SK-N-SH treated with all-trans-retinoic acid at 6 μM for 48 hours (cell line): ENCODE data around the gene C11orf52.
"Not testable (repeated sequence)": the region's sequence is repeated elsewhere in the genome, so short reads cannot be mapped to it uniquely, and the experiment has no call there.

Source experiments
- ATAC-seq: fragments of 200-7000 bp; cut with Tn5 transposase; 3 replicates; pipeline ENCODE4 v1.9.1; 2020; ENCODE audit warnings: mild to moderate bottlenecking, moderate library complexity
- ARNTL ChIP-seq: fragments of 450-650 bp; formaldehyde crosslinking; IDR thresholded peaks from 2 replicates; pipeline ENCODE4 v1.5.0; 2020; ENCODE audit warnings: low read depth, mild to moderate bottlenecking, moderate library complexity, borderline replicate concordance
- BACH2 ChIP-seq: fragments of 250-450 bp; sonication (Bioruptor Pico); IDR thresholded peaks from 2 replicates; pipeline ENCODE4 v1.9.0; 2021; ENCODE audit warnings: mild to moderate bottlenecking, borderline replicate concordance
- CSDC2 ChIP-seq: fragments of 250-450 bp; sonication (Bioruptor Pico); IDR thresholded peaks from 2 replicates; pipeline ENCODE4 v1.5.0; 2020; ENCODE audit warnings: mild to moderate bottlenecking, moderate library complexity
- CSRNP3 ChIP-seq: fragments of 250-450 bp; sonication (Bioruptor Pico); IDR thresholded peaks from 2 replicates; pipeline ENCODE4 v1.5.1; 2021; ENCODE audit warnings: mild to moderate bottlenecking, moderate library complexity
- GLIS3 ChIP-seq: fragments of 250-450 bp; sonication (Bioruptor Pico); IDR thresholded peaks from 2 replicates; pipeline ENCODE4 v1.5.0; 2020; ENCODE audit warnings: mild to moderate bottlenecking, moderate library complexity
- ISL1 ChIP-seq: fragments of 250-450 bp; sonication (Bioruptor Pico); IDR thresholded peaks from 2 replicates; pipeline ENCODE4 v2.1.2; 2022; ENCODE audit warnings: mild to moderate bottlenecking, moderate library complexity
- OSR1 ChIP-seq: fragments of 250-450 bp; sonication (Bioruptor Pico); IDR thresholded peaks from 2 replicates; pipeline ENCODE4 v1.8.0; 2022; ENCODE audit warnings: moderate library complexity, mild to moderate bottlenecking, inconsistent platforms
- PATZ1 ChIP-seq: fragments of 250-450 bp; sonication (Bioruptor Pico); IDR thresholded peaks from 2 replicates; pipeline ENCODE4 v1.8.0; 2020; ENCODE audit warnings: mild to moderate bottlenecking, moderate library complexity, borderline replicate concordance
- RARB ChIP-seq: fragments of 250-450 bp; sonication (Bioruptor Pico); IDR thresholded peaks from 2 replicates; pipeline ENCODE4 v1.8.0; 2021; ENCODE audit warnings: mild to moderate bottlenecking, moderate library complexity
- TCF4 ChIP-seq: fragments of 250-450 bp; sonication (Bioruptor Pico); IDR thresholded peaks from 2 replicates; pipeline ENCODE4 v1.8.0; 2021; ENCODE audit warnings: mild to moderate bottlenecking, moderate library complexity, borderline replicate concordance
- TOX ChIP-seq: fragments of 250-450 bp; sonication (Bioruptor Pico); IDR thresholded peaks from 2 replicates; pipeline ENCODE4 v1.8.0; 2021; ENCODE audit warnings: mild to moderate bottlenecking, moderate library complexity, borderline replicate concordance
- TSHZ2 ChIP-seq: fragments of 250-450 bp; sonication (Bioruptor Pico); IDR thresholded peaks from 2 replicates; pipeline ENCODE4 v1.5.0; 2020; ENCODE audit warnings: mild to moderate bottlenecking, moderate library complexity
- ZC3H10 ChIP-seq: fragments of 250-450 bp; sonication (Bioruptor Pico); IDR thresholded peaks from 2 replicates; pipeline ENCODE4 v1.5.1; 2021; ENCODE audit warnings: mild to moderate bottlenecking, moderate library complexity
- ZFP30 ChIP-seq: fragments of 450-650 bp; formaldehyde crosslinking; IDR thresholded peaks from 2 replicates; pipeline ENCODE4 v1.5.0; 2022; ENCODE audit warnings: mild to moderate bottlenecking, moderate library complexity
- ZNF565 ChIP-seq: fragments of 450-650 bp; formaldehyde crosslinking; conservative IDR thresholded peaks from 2 replicates; pipeline ENCODE4 v1.5.0; 2020; ENCODE audit warnings: low read depth, mild to moderate bottlenecking, moderate library complexity
- ZNF8 ChIP-seq: fragments of 450-650 bp; formaldehyde crosslinking; IDR thresholded peaks from 2 replicates; pipeline ENCODE4 v1.5.0; 2020; ENCODE audit warnings: mild to moderate bottlenecking, moderate library complexity
- TF ChIP-seq, protein P1 (sequence below): fragments of 250-450 bp; sonication (Bioruptor Pico); IDR thresholded peaks from 2 replicates; pipeline ENCODE4 v1.8.0; 2021; ENCODE audit warnings: low read depth, mild to moderate bottlenecking, moderate library complexity, borderline replicate concordance
- TF ChIP-seq, protein P2 (sequence below): fragments of 250-450 bp; sonication (Bioruptor Pico); IDR thresholded peaks from 2 replicates; pipeline ENCODE4 v1.5.1; 2020; ENCODE audit warnings: low read depth, mild to moderate bottlenecking, moderate library complexity

C11orf52 gene

DNA sequence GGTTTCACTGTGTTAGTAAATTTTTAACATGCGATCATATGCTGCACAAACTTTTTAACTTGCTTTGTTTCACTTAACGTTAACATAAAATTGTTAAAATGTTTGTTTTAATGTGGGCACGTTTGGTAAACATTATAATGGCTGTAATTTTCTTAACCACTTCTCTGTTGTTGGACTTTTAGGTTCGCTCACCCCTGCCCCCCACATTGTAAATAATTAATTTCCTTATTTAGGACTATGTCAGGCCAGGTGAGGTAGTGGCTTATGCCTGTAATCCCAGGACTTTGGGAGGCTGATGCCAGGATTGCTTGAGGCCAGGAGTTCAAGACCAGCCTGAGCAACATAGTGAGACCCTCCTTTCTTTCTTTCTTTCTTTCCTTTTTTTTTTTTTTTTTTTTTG lies 11.8 kb downstream of the C11orf52 start:
- TF ChIP-seq ARNTL (CRISPR knock-in tag) (no peak), ZNF8 (CRISPR knock-in tag) (no peak), TCF4 (no peak), ZC3H10 (no peak), BACH2 (CRISPR knock-in tag) (no peak), PATZ1 (CRISPR knock-in tag) (no peak), ISL1 (CRISPR knock-in tag) (no peak), ZFP30 (CRISPR knock-in tag) (no peak), RARB (CRISPR knock-in tag) (no peak), TSHZ2 (CRISPR knock-in tag) (no peak), TOX (no peak), ZNF565 (CRISPR knock-in tag) (no peak), CSDC2 (CRISPR knock-in tag) (no peak), CSRNP3 (CRISPR knock-in tag) (no peak)
- TF ChIP-seq, protein P1, sequence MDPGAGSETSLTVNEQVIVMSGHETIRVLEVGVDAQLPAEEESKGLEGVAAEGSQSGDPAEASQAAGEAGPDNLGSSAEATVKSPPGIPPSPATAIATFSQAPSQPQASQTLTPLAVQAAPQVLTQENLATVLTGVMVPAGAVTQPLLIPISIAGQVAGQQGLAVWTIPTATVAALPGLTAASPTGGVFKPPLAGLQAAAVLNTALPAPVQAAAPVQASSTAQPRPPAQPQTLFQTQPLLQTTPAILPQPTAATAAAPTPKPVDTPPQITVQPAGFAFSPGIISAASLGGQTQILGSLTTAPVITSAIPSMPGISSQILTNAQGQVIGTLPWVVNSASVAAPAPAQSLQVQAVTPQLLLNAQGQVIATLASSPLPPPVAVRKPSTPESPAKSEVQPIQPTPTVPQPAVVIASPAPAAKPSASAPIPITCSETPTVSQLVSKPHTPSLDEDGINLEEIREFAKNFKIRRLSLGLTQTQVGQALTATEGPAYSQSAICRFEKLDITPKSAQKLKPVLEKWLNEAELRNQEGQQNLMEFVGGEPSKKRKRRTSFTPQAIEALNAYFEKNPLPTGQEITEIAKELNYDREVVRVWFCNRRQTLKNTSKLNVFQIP, result no peak
- TF ChIP-seq, protein P2, sequence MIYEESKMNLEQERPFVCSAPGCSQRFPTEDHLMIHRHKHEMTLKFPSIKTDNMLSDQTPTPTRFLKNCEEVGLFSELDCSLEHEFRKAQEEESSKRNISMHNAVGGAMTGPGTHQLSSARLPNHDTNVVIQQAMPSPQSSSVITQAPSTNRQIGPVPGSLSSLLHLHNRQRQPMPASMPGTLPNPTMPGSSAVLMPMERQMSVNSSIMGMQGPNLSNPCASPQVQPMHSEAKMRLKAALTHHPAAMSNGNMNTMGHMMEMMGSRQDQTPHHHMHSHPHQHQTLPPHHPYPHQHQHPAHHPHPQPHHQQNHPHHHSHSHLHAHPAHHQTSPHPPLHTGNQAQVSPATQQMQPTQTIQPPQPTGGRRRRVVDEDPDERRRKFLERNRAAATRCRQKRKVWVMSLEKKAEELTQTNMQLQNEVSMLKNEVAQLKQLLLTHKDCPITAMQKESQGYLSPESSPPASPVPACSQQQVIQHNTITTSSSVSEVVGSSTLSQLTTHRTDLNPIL, result no peak

DNA sequence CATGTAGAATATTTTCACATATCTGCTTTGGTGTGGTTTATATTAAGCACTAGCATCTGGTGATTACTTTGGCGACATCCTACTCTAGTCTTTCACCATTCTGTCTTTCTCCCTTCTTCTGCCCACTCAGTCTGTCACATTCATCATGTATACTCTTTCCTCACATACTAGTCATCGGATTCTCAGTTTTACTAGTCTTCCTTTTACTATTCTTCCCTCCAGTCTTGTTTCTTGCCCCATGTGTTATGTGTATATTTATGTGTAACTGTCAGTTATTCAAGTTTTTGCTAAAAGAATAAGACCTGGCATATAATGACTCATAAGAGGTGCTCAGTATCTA lies 13.9 kb downstream of the C11orf52 start:
- TF ChIP-seq CSRNP3 (CRISPR knock-in tag) (no peak), GLIS3 (no peak), ARNTL (CRISPR knock-in tag) (no peak), ISL1 (CRISPR knock-in tag) (no peak), OSR1 (CRISPR knock-in tag) (no peak), RARB (CRISPR knock-in tag) (no peak), BACH2 (CRISPR knock-in tag) (no peak), TOX (no peak), ZNF8 (CRISPR knock-in tag) (no peak), PATZ1 (CRISPR knock-in tag) (no peak), CSDC2 (CRISPR knock-in tag) (no peak), TSHZ2 (CRISPR knock-in tag) (no peak), ZFP30 (CRISPR knock-in tag) (no peak)
- TF ChIP-seq, protein P1, result no peak
- TF ChIP-seq, protein P2, result no peak
- ATAC-seq, result no peak

More for the DNA sequence above, 11.8 kb downstream of the C11orf52 start:
- no peak for ATAC-seq

DNA sequence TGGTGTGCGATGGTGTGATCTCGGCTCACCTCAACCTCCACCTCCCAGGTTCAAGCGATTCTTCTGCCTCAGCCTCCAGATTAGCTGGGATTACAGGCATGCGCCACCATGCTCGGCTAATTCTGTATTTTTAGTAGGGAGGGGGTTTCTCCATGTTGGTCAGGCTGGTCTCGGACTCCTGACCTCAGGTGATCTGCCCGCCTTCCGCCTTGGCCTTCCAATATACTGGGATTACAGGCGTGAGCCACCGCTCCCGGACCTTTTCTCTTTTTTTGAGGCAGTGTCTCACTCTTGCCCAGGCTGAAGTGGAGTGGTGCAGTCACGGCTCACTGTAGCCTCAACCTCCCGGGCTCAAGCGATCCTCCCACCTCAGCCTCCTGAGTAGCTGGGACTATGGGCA lies 14.5 kb downstream of the C11orf52 start:
- ATAC-seq, result not testable (repeated sequence)
